ENCODE results near the gene LRRK2. TPM values are rescaled to one million over a fixed set of nuclear protein-coding genes. Genes with fewer than 3 reads are reported as not detected.

LRRK2 gene
- total RNA-seq, 2 experiments from 2014 or later, result 5.9 to 28.4 TPM

GRCh38 chr12:40212566-40212965 is 12.2 kb upstream of the LRRK2 start:
- no peaks in the 10 kb centered on the region; the same call in 1 of the 2 replicates for H3K36me3 ChIP-seq (ENCODE audit: insufficient read depth, low read length)
- H3K27ac ChIP-seq (ENCODE audit: low read depth, low read length, poor library complexity, severe bottlenecking), result no peak overlapping the region
- H3K9me2 ChIP-seq (ENCODE audit: insufficient read depth, low read length), result no peaks in the 10 kb centered on the region
- DNase-seq (ENCODE audit: low spot score), result peak; percentile 54
- TF ChIP-seq EZH2phosphoT487 (IDR thresholded peaks at IDR 0.05; ENCODE audit: borderline replicate concordance, low read depth, low read length) (no peak), CTCF (conservative IDR thresholded peaks at IDR 0.05; ENCODE audit: low read length) (no peak)
- ChIA-PET CTCF (ENCODE audit: unreplicated experiment) (no interaction called here), POLR2A (interaction anchor here (0.9 to 1.6 kb wide), 3 partner anchors 37 to 89 kb away, joined by 4 read pairs; no protein-coding TSS in a partner anchor)
- intact Hi-C loops (cut with micrococcal nuclease; ENCODE audit: unreplicated experiment), result no loop called here
- no peaks in the 10 kb centered on the region for H3K79me2 ChIP-seq (ENCODE audit: insufficient read depth, low read depth, low read length)
- no peaks in the 10 kb centered on the region for H4K20me1 ChIP-seq (ENCODE audit: insufficient read depth, low read length)
- H3K4me2 ChIP-seq (ENCODE audit: low read length), result no peak overlapping the region
- peaks cover 17% of the 10 kb centered on the region for H3K4me1 ChIP-seq (ENCODE audit: insufficient read depth, low read length, poor library complexity, severe bottlenecking)
- H3K9me3 ChIP-seq (ENCODE audit: low read length), result peaks cover 32% of the 10 kb centered on the region; the same call in 1 of the 2 replicates
- H3K4me3 ChIP-seq (ENCODE audit: low read depth, low read length, poor library complexity, severe bottlenecking), result no peak overlapping the region
- H2AFZ ChIP-seq (ENCODE audit: low read length), result no peak overlapping the region
- BruUV-seq (replicated peaks), result no TSS peak

GRCh38 chr12:40215982-40216381 is 8.8 kb upstream of the LRRK2 start:
- CTCF ChIA-PET (ENCODE audit: unreplicated experiment), result interaction anchor here (0.8 kb wide), 1 partner anchor 9 kb away, joined by 4 read pairs; the partner anchor contains the start of gene LRRK2
- intact Hi-C loops (cut with micrococcal nuclease; ENCODE audit: unreplicated experiment), result no loop called here
- Histone ChIP-seq H4K20me1 (ENCODE audit: insufficient read depth, low read length) (no peaks in the 10 kb centered on the region), H3K27ac (ENCODE audit: low read depth, low read length, poor library complexity, severe bottlenecking) (no peak overlapping the region), H3K79me2 (ENCODE audit: insufficient read depth, low read depth, low read length) (no peaks in the 10 kb centered on the region), H3K9me2 (ENCODE audit: insufficient read depth, low read length) (no peaks in the 10 kb centered on the region), H3K36me3 (ENCODE audit: insufficient read depth, low read length) (no peaks in the 10 kb centered on the region; the same call in 1 of the 2 replicates), H3K4me2 (ENCODE audit: low read length) (no peak overlapping the region), H2AFZ (ENCODE audit: low read length) (no peak overlapping the region), H3K4me1 (ENCODE audit: insufficient read depth, low read length, poor library complexity, severe bottlenecking) (no peaks in the 10 kb centered on the region), H3K9me3 (ENCODE audit: low read length) (peaks cover 31% of the 10 kb centered on the region; the same call in 1 of the 2 replicates), H3K4me3 (ENCODE audit: low read depth, low read length, poor library complexity, severe bottlenecking) (no peak overlapping the region)
- no TSS peak for BruUV-seq (replicated peaks)
- no peak for DNase-seq (ENCODE audit: low spot score)
- TF ChIP-seq CTCF (conservative IDR thresholded peaks at IDR 0.05; ENCODE audit: low read length), result no peak
- POLR2A ChIA-PET, result interaction anchor here (0.9 to 3.2 kb wide), 2 partner anchors 8 to 98 kb away, joined by 3 to 11 read pairs; partner anchors contain the start of gene LRRK2

- Histone ChIP-seq H3K36me3 (ENCODE audit: insufficient read depth, low read length) (no peaks in the 10 kb centered on the region; the same call in 1 of the 2 replicates), H3K9me3 (ENCODE audit: low read length) (peaks cover 24% of the 10 kb centered on the region; the same call in 1 of the 2 replicates), H2AFZ (ENCODE audit: low read length) (0 out of 2 replicates have a peak overlapping the region, but pooled peaks have one; percentile 5), H4K20me1 (ENCODE audit: insufficient read depth, low read length) (no peaks in the 10 kb centered on the region), H3K4me1 (ENCODE audit: insufficient read depth, low read length, poor library complexity, severe bottlenecking) (no peaks in the 10 kb centered on the region), H3K79me2 (ENCODE audit: insufficient read depth, low read depth, low read length) (no peaks in the 10 kb centered on the region), H3K4me3 (ENCODE audit: low read depth, low read length, poor library complexity, severe bottlenecking) (no peak overlapping the region), H3K9me2 (ENCODE audit: insufficient read depth, low read length) (no peaks in the 10 kb centered on the region), H3K4me2 (ENCODE audit: low read length) (no peak overlapping the region), H3K27ac (ENCODE audit: low read depth, low read length, poor library complexity, severe bottlenecking) (no peak overlapping the region)
- intact Hi-C loops (cut with micrococcal nuclease; ENCODE audit: unreplicated experiment), result no loop called here
- ChIA-PET CTCF (ENCODE audit: unreplicated experiment) (no interaction called here), POLR2A (interaction anchor here (0.6 to 3.2 kb wide), 3 partner anchors 8 to 88 kb away, joined by 3 to 11 read pairs (median 3); partner anchors contain the start of gene LRRK2)
- TF ChIP-seq EZH2phosphoT487 (IDR thresholded peaks at IDR 0.05; ENCODE audit: borderline replicate concordance, low read depth, low read length) (no peak), CTCF (conservative IDR thresholded peaks at IDR 0.05; ENCODE audit: low read length) (no peak)
- no TSS peak for BruUV-seq (replicated peaks)
- no peak for DNase-seq (ENCODE audit: low spot score)
Observed at GRCh38 chr12:40216516-40217288, 8.1 kb upstream of the LRRK2 start.

All from OCI-LY7 (cell line).